Mucosa of descending colon (tissue), 3 donors: ENCODE data around the gene GATA5. TPM values are rescaled to one million over a fixed set of nuclear protein-coding genes. Genes with fewer than 3 reads are reported as not detected.

Source experiments
- ATAC-seq: fragments of 200-7000 bp; cut with Tn5 transposase; one replicate; pipeline ENCODE4 v1.9.1; 2020; ENCODE audit warnings: mild to moderate bottlenecking, moderate library complexity
- DNase-seq, 3 donors: peaks; one replicate each; pipeline ENCODE4 v3.0.0-alpha.2; 2020
- H3K36me3 ChIP-seq: fragments of 200-600 bp; one replicate; pipeline ENCODE4 v1.8.0; 2021; ENCODE audit warnings: low read depth, mild to moderate bottlenecking
- H3K4me1 ChIP-seq: fragments of 200-600 bp; one replicate; pipeline ENCODE4 v1.8.0; 2021; ENCODE audit warnings: low read depth, mild to moderate bottlenecking
- H3K4me3 ChIP-seq: fragments of 200-600 bp; one replicate; pipeline ENCODE4 v1.8.0; 2021; ENCODE audit warnings: mild to moderate bottlenecking
- H3K9me3 ChIP-seq: fragments of 200-600 bp; one replicate; pipeline ENCODE4 v1.8.0; 2021; ENCODE audit warnings: mild to moderate bottlenecking
- intact Hi-C, 2 donors: fragments of 100-400 bp; cut with DNase I in 1 of 2; cut with micrococcal nuclease in 1 of 2; formaldehyde crosslinking; loops; one replicate each; pipeline versions ENCODE4 v1.11.0 to v1.11.1; 2022; cut with DNase I, micrococcal nuclease
- total RNA-seq, 3 donors: library from RNA; stranded (reverse); fragmentation: NEBNext Ultra II Directional in 2 of 3; extraction: Animal tissue kit (Norgen Biotek cat#: 25700) in 2 of 3; gene quantifications; one replicate each; pipeline versions ENCODE4 v1.2.1 to v1.2.4, GENCODE V29; 2021 to 2023
- TF ChIP-seq, protein P1 (sequence below): fragments of 200-600 bp; IDR thresholded peaks from one replicate; pipeline ENCODE4 v1.8.0; 2022; ENCODE audit warnings: antibody characterized with exemption, mild to moderate bottlenecking
- donor health status: DM: no; HTN: no; CAD: no; lungs with moderate emphysema.
- donor health status: DM: no; HTN: no; CAD: no.
- donor health status: DM: no; HTN: yes; CAD: no.

The GATA5 gene
- total RNA-seq, 3 donors from 2014 or later = 0.14 to 0.22 TPM; not detected in 1

DNA sequence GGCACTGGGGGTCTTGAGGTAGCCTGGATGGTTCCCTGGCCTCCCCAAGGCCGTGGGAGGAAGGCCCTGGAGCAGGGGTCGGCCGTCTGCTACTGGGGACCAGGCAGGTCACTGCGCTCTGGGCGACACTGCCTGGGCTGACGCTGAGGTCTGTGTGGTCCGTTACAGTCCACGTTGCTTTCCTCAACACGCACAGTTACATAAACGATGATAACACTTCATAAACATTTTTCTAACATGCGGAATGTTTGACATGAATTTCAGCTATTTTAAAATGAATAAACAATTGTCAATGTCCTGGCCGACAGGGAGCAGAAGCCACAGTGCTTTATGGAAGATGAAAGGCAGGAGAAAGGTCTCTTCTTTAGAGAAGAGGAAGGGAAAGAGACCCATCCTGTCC is 38.3 kb downstream of the GATA5 start:
- Histone ChIP-seq H3K4me3 (no peak overlapping the region), H3K4me1 (peaks cover 11% of the 10 kb centered on the region), H3K9me3 (no peaks in the 10 kb centered on the region), H3K36me3 (no peaks in the 10 kb centered on the region)
- DNase-seq (no peak), ATAC-seq (no peak)
- intact Hi-C loops = no loop called here
- TF ChIP-seq, protein P1, sequence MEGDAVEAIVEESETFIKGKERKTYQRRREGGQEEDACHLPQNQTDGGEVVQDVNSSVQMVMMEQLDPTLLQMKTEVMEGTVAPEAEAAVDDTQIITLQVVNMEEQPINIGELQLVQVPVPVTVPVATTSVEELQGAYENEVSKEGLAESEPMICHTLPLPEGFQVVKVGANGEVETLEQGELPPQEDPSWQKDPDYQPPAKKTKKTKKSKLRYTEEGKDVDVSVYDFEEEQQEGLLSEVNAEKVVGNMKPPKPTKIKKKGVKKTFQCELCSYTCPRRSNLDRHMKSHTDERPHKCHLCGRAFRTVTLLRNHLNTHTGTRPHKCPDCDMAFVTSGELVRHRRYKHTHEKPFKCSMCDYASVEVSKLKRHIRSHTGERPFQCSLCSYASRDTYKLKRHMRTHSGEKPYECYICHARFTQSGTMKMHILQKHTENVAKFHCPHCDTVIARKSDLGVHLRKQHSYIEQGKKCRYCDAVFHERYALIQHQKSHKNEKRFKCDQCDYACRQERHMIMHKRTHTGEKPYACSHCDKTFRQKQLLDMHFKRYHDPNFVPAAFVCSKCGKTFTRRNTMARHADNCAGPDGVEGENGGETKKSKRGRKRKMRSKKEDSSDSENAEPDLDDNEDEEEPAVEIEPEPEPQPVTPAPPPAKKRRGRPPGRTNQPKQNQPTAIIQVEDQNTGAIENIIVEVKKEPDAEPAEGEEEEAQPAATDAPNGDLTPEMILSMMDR = no peak

DNA sequence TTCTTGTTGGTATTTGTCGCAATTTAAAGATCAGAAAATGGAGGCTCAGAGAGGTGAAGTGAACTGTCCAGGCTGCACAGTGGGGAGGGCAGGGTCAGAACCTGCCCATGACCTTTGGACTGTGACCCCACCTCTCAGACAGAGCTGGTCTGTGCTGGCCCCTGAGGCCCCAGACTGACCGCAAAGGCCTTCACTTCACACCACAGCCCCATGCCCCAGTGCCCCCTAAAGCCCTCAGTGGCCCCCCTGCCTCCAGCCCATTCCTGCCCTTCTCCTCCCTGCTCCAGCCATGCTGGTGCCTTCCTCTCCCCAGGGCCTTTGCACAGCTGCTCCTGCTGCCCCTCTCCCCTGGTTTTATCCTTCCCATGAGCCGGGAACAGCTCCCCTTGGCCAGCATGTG is 39.1 kb downstream of the GATA5 start:
- Histone ChIP-seq H3K4me3 (no peak overlapping the region), H3K36me3 (no peaks in the 10 kb centered on the region), H3K9me3 (no peaks in the 10 kb centered on the region), H3K4me1 (peaks cover 11% of the 10 kb centered on the region)
- ATAC-seq = no peak
- intact Hi-C loops = no loop called here
- DNase-seq = no peak
- TF ChIP-seq, protein P1 = no peak

- no peaks in the 10 kb centered on the region for H3K9me3 ChIP-seq
- ATAC-seq (peak; percentile 59), DNase-seq (peak in 2 of 3 donors; percentile 49 to 55)
- no peak overlapping the region for H3K4me3 ChIP-seq
- TF ChIP-seq, protein P1 = no peak
- intact Hi-C loops = no loop called here
- peaks cover 22% of the 10 kb centered on the region for H3K4me1 ChIP-seq
- H3K36me3 ChIP-seq = no peaks in the 10 kb centered on the region
Measured at GRCh38 chr20:62433658-62434497, 41.9 kb downstream of the GATA5 start.

- ATAC-seq (no peak), DNase-seq (no peak)
- Histone ChIP-seq H3K9me3 (no peaks in the 10 kb centered on the region), H3K4me3 (no peak overlapping the region), H3K4me1 (peaks cover 39% of the 10 kb centered on the region), H3K36me3 (no peaks in the 10 kb centered on the region)
- TF ChIP-seq, protein P1 = no peak
- intact Hi-C loops = no loop called here
Measured at GRCh38 chr20:62430866-62431447, 44.8 kb downstream of the GATA5 start.

DNA sequence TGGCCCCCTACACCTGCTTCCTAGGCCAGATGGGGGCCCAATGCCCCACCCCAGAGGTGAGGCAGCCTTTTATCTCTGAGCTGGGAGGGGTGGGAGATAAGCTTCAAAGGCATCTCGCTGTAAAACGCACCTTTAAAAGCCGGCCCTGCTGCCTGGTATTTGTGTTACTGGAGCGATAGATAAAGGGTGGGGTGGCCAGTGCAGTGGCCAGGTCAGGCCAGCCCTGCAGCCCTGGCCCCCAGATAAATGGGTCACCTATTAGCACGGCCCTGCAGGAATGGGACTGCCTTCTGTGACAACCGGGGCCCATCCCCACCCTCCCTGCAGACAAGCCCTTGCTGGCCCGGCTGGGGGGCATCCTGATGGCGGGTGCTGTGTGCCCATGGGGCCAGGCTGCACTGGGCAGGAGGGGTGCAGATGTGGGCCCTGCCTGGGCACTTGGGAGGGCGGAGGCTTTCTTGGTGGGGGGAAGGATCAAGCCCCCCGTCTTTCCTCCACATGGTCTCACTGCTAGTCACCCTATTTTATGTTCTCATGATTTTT is 45.4 kb downstream of the GATA5 start:
- Histone ChIP-seq H3K4me3 (no peak overlapping the region), H3K36me3 (no peaks in the 10 kb centered on the region), H3K9me3 (no peaks in the 10 kb centered on the region), H3K4me1 (peaks cover 39% of the 10 kb centered on the region)
- no peak for ATAC-seq
- TF ChIP-seq, protein P1 = no peak
- intact Hi-C loops = no loop called here
- no peak for DNase-seq
